ENCODE data around the gene SNRPA. TPM values are rescaled to one million over a fixed set of nuclear protein-coding genes. Genes with fewer than 3 reads are reported as not detected.

The SNRPA gene
- total and polyA plus RNA-seq, 2 of the 13 experiments (the other 11 are each of a cell fraction or from before 2014, with no cell fraction given): 59.6 to 162 TPM

- WGBS (ENCODE audit: low lambda C conversion rate): 98% methylated on average over 5 of the region's 5 CpGs
These were observed 41.2 kb upstream of the SNRPA start for GRCh38 chr19:40709817-40710216.

More at GRCh38 chr19:40709817-40710216, 41.2 kb upstream of the SNRPA start:
- BruUV-seq (replicated peaks): no TSS peak
- Histone ChIP-seq H3K27me3 (ENCODE audit: control insufficient read depth in 1 of 2, insufficient read depth in 2 of 2, low read length in 2 of 2) (no peaks in the 10 kb centered on the region), H3K9ac (ENCODE audit: insufficient read depth, low read depth, low read length) (no peak overlapping the region), H4K20me1 (ENCODE audit: insufficient read depth, low read length) (no peaks in the 10 kb centered on the region), H2AFZ (ENCODE audit: low read length) (no peak overlapping the region), H3K4me3 (replicated peaks in 1 of 3; ENCODE audit: insufficient read depth in 1 of 3, low read depth in 2 of 3, low read length in 3 of 3) (no peak overlapping the region), H3K4me1 (ENCODE audit: insufficient read depth, low read length) (peaks cover 7% of the 10 kb centered on the region), H3K27ac (ENCODE audit: extremely low read length, insufficient read depth, low read length) (no peak overlapping the region), H3K79me2 (ENCODE audit: insufficient read depth, low read length) (no peaks in the 10 kb centered on the region), H3K36me3 (replicated peaks in 1 of 2; ENCODE audit: control insufficient read depth in 1 of 2, insufficient read depth in 2 of 2, low read length in 2 of 2) (peaks cover 5 to 12% of the 10 kb centered on the region in 2 experiments; a peak in 4 of 5 replicates), H3K9me3 (ENCODE audit: low read length) (no peaks in the 10 kb centered on the region), H3K4me2 (ENCODE audit: low read depth, low read length) (no peak overlapping the region)
- FAIRE-seq: no peak
- CTCF ChIA-PET (ENCODE audit: low intra/inter-chr PET ratio, low total read pairs): no interaction called here
- POLR2A ChIA-PET: no interaction called here
- DNase-seq (ENCODE audit: low spot score): no peak
- intact Hi-C loops (cut with micrococcal nuclease; ENCODE audit: unreplicated experiment) (no loop called here), in situ Hi-C loops (cut with HindIII; ENCODE audit: extremely low pct_ligation_motif_present, low pct_unique_long_range_greater_than_20kb) (no loop called here)
- no peak for ATAC-seq
- TF ChIP-seq ZBTB46 (CRISPR knock-in tag; IDR thresholded peaks at IDR 0.05; ENCODE audit: borderline replicate concordance) (no peak), ZNF768 (CRISPR knock-in tag; IDR thresholded peaks at IDR 0.05) (peak; percentile 92), CREB3 (CRISPR knock-in tag; IDR thresholded peaks at IDR 0.05) (no peak)

All from HepG2 (cell line).